KMS-11 (cell line): ENCODE results near the gene CCDC54.

ENCODE experiments used
- H2AFZ ChIP-seq: fragments of 200-600 bp; sonication (generic); 2 replicates; pipeline ENCODE4 v1.6.1; 2016; ENCODE audit warnings: antibody characterized with exemption, mixed run types, low read depth
- H3K27ac ChIP-seq: fragments of 200-600 bp; sonication (generic); 2 replicates; pipeline ENCODE4 v1.6.1; 2016; ENCODE audit warnings: mild to moderate bottlenecking, mixed run types
- H3K27me3 ChIP-seq: fragments of 200-600 bp; sonication (generic); 2 replicates; pipeline ENCODE4 v1.6.1; 2017; ENCODE audit warnings: mild to moderate bottlenecking, low read depth, mixed run types, moderate library complexity; ENCODE audit not compliant: insufficient read depth
- H3K36me3 ChIP-seq: fragments of 200-600 bp; sonication (generic); 2 replicates; pipeline ENCODE4 v1.6.1; 2017; ENCODE audit warnings: mild to moderate bottlenecking, mixed run types; ENCODE audit not compliant: insufficient read depth
- H3K4me1 ChIP-seq: fragments of 200-600 bp; sonication (generic); 2 replicates; pipeline ENCODE4 v1.6.1; 2016; ENCODE audit warnings: mild to moderate bottlenecking, low read depth, mixed run types; ENCODE audit not compliant: poor library complexity, severe bottlenecking
- H3K4me2 ChIP-seq: fragments of 200-600 bp; sonication (generic); 2 replicates; pipeline ENCODE4 v1.7.0; 2016; ENCODE audit warnings: mild to moderate bottlenecking, mixed run types
- H3K4me3 ChIP-seq: fragments of 200-600 bp; sonication (generic); IDR thresholded peaks from 2 replicates; pipeline ENCODE4 v1.6.1; 2017; ENCODE audit warnings: low read depth, low read length, mixed read lengths; ENCODE audit not compliant: insufficient read depth
- H3K79me2 ChIP-seq: fragments of 200-600 bp; sonication (generic); 2 replicates; pipeline ENCODE4 v1.6.1; 2016; ENCODE audit warnings: low read depth, mixed run types; ENCODE audit not compliant: insufficient read depth
- H3K9ac ChIP-seq: fragments of 200-600 bp; sonication (generic); 2 replicates; pipeline ENCODE4 v1.6.1; 2016; ENCODE audit warnings: mild to moderate bottlenecking, mixed run types
- H4K20me1 ChIP-seq: fragments of 200-600 bp; sonication (generic); 2 replicates; pipeline ENCODE4 v1.6.1; 2016; ENCODE audit warnings: mild to moderate bottlenecking, mixed run types; ENCODE audit not compliant: insufficient read depth
- TF ChIP-seq, protein P1 (sequence below): fragments of 200-600 bp; sonication (generic); conservative IDR thresholded peaks from 2 replicates; pipeline ENCODE4 v1.6.1; 2017; ENCODE audit warnings: low read depth, mild to moderate bottlenecking, antibody characterized with exemption, low read length, moderate library complexity, mixed read lengths

CCDC54 gene

DNA sequence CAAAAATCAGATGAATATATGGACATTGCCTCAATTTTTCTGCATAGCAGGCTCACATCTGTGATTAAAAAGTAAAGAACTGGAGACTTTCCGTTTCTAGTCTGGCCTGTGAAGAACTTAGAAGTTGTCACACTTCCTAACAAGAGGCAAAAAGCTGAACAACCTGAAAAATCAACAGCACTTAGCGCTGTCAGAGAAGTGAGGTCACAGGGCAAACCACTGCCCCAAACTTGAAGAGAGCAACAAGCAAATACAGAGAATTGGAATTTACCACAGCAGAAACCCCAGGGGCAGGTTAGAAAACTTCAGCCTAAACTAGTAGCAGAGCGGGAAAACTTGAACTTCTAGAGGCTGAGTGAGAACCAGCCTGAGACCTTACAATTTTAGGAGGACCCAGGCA lies 38.9 kb downstream of the CCDC54 start:
- H2AFZ ChIP-seq: no peak overlapping the region
- no peak overlapping the region for H3K27ac ChIP-seq
- no peaks in the 10 kb centered on the region for H3K36me3 ChIP-seq
- TF ChIP-seq, protein P1, sequence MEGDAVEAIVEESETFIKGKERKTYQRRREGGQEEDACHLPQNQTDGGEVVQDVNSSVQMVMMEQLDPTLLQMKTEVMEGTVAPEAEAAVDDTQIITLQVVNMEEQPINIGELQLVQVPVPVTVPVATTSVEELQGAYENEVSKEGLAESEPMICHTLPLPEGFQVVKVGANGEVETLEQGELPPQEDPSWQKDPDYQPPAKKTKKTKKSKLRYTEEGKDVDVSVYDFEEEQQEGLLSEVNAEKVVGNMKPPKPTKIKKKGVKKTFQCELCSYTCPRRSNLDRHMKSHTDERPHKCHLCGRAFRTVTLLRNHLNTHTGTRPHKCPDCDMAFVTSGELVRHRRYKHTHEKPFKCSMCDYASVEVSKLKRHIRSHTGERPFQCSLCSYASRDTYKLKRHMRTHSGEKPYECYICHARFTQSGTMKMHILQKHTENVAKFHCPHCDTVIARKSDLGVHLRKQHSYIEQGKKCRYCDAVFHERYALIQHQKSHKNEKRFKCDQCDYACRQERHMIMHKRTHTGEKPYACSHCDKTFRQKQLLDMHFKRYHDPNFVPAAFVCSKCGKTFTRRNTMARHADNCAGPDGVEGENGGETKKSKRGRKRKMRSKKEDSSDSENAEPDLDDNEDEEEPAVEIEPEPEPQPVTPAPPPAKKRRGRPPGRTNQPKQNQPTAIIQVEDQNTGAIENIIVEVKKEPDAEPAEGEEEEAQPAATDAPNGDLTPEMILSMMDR: no peak
- no peaks in the 10 kb centered on the region for H3K79me2 ChIP-seq
- H3K4me3 ChIP-seq: no peak overlapping the region
- H3K4me2 ChIP-seq: no peak overlapping the region
- H3K27me3 ChIP-seq: no peaks in the 10 kb centered on the region
- H4K20me1 ChIP-seq: no peaks in the 10 kb centered on the region
- H3K9ac ChIP-seq: no peak overlapping the region
- peaks cover 21% of the 10 kb centered on the region for H3K4me1 ChIP-seq

DNA sequence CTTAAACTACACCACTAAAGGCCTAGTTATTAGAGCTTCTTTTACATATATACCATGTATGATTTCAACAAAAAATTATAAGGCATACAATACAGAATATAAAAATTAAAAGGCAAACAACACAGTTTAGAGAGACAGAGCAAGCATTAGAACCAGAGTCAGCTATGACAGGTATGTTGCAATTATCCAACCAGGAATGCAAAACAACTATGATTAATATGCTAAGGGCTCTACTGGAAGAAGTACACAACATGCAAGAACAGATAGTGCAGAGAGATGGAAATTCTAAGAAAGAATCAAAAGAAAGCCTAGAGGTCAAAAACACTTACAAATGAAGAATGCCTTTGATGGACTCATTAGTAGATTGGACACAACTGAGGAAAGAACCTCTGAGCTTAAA lies 39.6 kb downstream of the CCDC54 start:
- H3K27me3 ChIP-seq: no peaks in the 10 kb centered on the region
- no peaks in the 10 kb centered on the region for H3K36me3 ChIP-seq
- H3K4me2 ChIP-seq: no peak overlapping the region
- TF ChIP-seq, protein P1: no peak
- H3K4me3 ChIP-seq: no peak overlapping the region
- no peak overlapping the region for H2AFZ ChIP-seq
- no peaks in the 10 kb centered on the region for H3K79me2 ChIP-seq
- H3K4me1 ChIP-seq: peaks cover 23% of the 10 kb centered on the region
- H3K9ac ChIP-seq: no peak overlapping the region
- no peak overlapping the region for H3K27ac ChIP-seq
- no peaks in the 10 kb centered on the region for H4K20me1 ChIP-seq

DNA sequence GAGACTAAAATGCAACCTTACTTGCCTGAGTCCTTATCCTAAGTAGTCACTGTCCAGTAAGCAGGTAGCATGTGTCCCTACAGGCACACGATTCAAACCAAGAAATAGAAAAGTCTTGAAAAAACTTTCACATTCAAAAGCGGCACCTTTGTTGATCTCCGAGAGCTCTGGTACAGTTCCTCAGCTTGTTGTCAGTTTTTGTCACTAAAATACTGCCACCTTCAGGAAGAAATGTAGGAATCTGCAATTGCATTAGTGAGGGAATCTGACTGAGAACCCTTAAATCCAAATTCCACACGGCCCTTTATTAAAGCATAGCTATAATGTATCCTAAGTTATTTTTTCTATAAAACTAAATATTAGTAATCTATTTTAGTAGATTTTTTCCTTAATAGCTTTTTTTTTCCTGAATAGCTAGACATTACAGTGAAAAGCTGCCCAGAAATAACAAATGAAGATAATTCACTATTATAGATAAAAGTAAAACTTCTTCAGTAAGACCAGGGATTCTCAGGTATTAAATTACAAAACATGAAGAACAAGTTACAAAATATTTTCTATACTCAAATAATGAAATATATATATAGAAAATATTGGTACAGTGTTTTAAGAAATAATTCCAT lies 44.0 kb downstream of the CCDC54 start:
- Histone ChIP-seq H3K4me3 (no peak overlapping the region), H3K27me3 (no peaks in the 10 kb centered on the region), H2AFZ (peak overlapping the region; percentile 60; the same call in 1 of the 2 replicates), H3K9ac (0 out of 2 replicates have a peak overlapping the region, but pooled peaks have one; percentile 13), H3K27ac (no peak overlapping the region), H3K4me1 (peaks cover 9% of the 10 kb centered on the region), H3K79me2 (no peaks in the 10 kb centered on the region), H3K36me3 (no peaks in the 10 kb centered on the region), H3K4me2 (peak overlapping the region; percentile 25; the same call in 1 of the 2 replicates), H4K20me1 (no peaks in the 10 kb centered on the region)
- TF ChIP-seq, protein P1: peak; percentile 68

DNA sequence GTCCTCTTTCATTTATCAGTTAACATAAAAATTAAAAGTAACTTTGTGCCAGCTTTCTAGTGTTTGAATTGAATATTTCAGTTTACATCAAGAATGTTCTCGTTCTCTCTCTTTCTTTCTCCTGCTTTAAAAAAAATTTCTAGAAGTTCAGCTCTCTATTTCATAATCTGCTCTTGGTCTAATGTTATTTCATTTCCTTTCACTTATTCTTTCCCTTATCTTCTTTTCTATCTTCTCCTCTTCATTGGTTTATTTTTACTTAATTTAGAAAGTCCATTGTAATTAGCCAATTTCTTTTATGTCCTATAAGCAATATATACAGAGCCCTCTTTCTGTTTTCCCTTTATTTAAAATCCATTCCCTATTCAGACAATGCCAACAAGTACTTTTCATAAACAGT lies 44.6 kb downstream of the CCDC54 start:
- no peaks in the 10 kb centered on the region for H3K27me3 ChIP-seq
- H4K20me1 ChIP-seq: no peaks in the 10 kb centered on the region
- no peak overlapping the region for H3K9ac ChIP-seq
- no peaks in the 10 kb centered on the region for H3K79me2 ChIP-seq
- H2AFZ ChIP-seq: no peak overlapping the region
- no peak overlapping the region for H3K4me2 ChIP-seq
- H3K36me3 ChIP-seq: no peaks in the 10 kb centered on the region
- no peak overlapping the region for H3K27ac ChIP-seq
- peaks cover 9% of the 10 kb centered on the region for H3K4me1 ChIP-seq
- TF ChIP-seq, protein P1: no peak
- H3K4me3 ChIP-seq: no peak overlapping the region
